K562 (cell line): Measurements from ENCODE around the gene SLC12A4. TPM values are rescaled to one million over a fixed set of nuclear protein-coding genes. Genes with fewer than 3 reads are reported as not detected.

Source experiments
- BHLHE40 ChIP-seq: IDR thresholded peaks from 2 replicates; pipeline ENCODE4 v1.6.1; 2011; ENCODE audit warnings: low read length, improper control_type of control experiment
- BRD4 ChIP-seq: fragments of 200-600 bp; sonication (generic); IDR thresholded peaks from 2 replicates; pipeline ENCODE4 v1.6.1; 2017; ENCODE audit warnings: inconsistent platforms
- CBX8 ChIP-seq: fragments of 200-600 bp; sonication (generic); IDR thresholded peaks from 2 replicates; pipeline ENCODE4 v1.6.1; 2012; ENCODE audit warnings: borderline replicate concordance, mixed run types, low read depth, mild to moderate bottlenecking, moderate library complexity, mixed read lengths, low read length, control low read depth, inconsistent platforms; ENCODE audit not compliant: poor library complexity, severe bottlenecking; ENCODE audit errors: extremely low read depth
- E2F3 ChIP-seq: fragments of 250-450 bp; sonication (Bioruptor Pico); IDR thresholded peaks from 2 replicates; pipeline ENCODE4 v1.4.0; 2020; ENCODE audit warnings: mild to moderate bottlenecking
- HOXB6 ChIP-seq: fragments of 250-450 bp; sonication (Bioruptor Pico); IDR thresholded peaks from 2 replicates; pipeline ENCODE4 v1.5.1; 2022; ENCODE audit warnings: mild to moderate bottlenecking, borderline replicate concordance
- IRF1 ChIP-seq: sonication (generic); formaldehyde crosslinking; IDR thresholded peaks from 2 replicates; pipeline ENCODE4 v1.8.0; 2022; ENCODE audit warnings: missing genetic modification reagents, mild to moderate bottlenecking, borderline replicate concordance
- KAT8 ChIP-seq: fragments of 450-650 bp; IDR thresholded peaks from 2 replicates; pipeline ENCODE4 v1.6.1; 2016; ENCODE audit warnings: low read depth, mild to moderate bottlenecking
- MYC ChIP-seq, 2 experiments: fragments of 250-450 bp in 1 of 2; sonication (Bioruptor Pico) in 1 of 2; IDR thresholded peaks; 2 replicates each; pipeline versions ENCODE4 v1.5.1 to v1.6.1; 2012 to 2021; ENCODE audit warnings: low read depth in 2 of 2, borderline replicate concordance in 1 of 2, improper control_type of control experiment in 1 of 2, low read length in 1 of 2, mild to moderate bottlenecking in 1 of 2, moderate library complexity in 1 of 2
- PPARD ChIP-seq: fragments of 250-450 bp; sonication (Bioruptor Pico); IDR thresholded peaks from 2 replicates; pipeline ENCODE4 v1.8.0; 2022; ENCODE audit warnings: inconsistent platforms, mild to moderate bottlenecking, moderate library complexity
- RBM14 ChIP-seq: fragments of 200-400 bp; formaldehyde crosslinking; IDR thresholded peaks from 2 replicates; pipeline ENCODE4 v1.6.1; 2018; ENCODE audit warnings: low read depth, mild to moderate bottlenecking, low read length, moderate library complexity, borderline replicate concordance; ENCODE audit not compliant: insufficient read depth
- SMARCB1 ChIP-seq: IDR thresholded peaks from 2 replicates; pipeline ENCODE4 v1.6.1; 2011; ENCODE audit warnings: improper control_type of control experiment, low read depth; ENCODE audit not compliant: insufficient read length
- TAF1 ChIP-seq: IDR thresholded peaks from 2 replicates; pipeline ENCODE4 v1.6.1; 2011; ENCODE audit warnings: mild to moderate bottlenecking, low read length, moderate library complexity; ENCODE audit not compliant: insufficient read depth, control insufficient read depth, severe bottlenecking; ENCODE audit errors: extremely low read depth
- ZNF121 ChIP-seq: sonication (generic); formaldehyde crosslinking; conservative IDR thresholded peaks from 2 replicates; pipeline ENCODE4 v1.8.0; 2022; ENCODE audit warnings: missing genetic modification reagents
- ZNF174 ChIP-seq: fragments of 250-450 bp; sonication (Bioruptor Pico); IDR thresholded peaks from 2 replicates; pipeline ENCODE4 v1.4.0; 2020; ENCODE audit warnings: mild to moderate bottlenecking
- ZNF407 ChIP-seq: fragments of 450-650 bp; IDR thresholded peaks from 2 replicates; pipeline ENCODE4 v1.6.1; 2016; ENCODE audit warnings: low read depth
- ZNF57 ChIP-seq: fragments of 450-650 bp; formaldehyde crosslinking; IDR thresholded peaks from 2 replicates; pipeline ENCODE4 v1.4.0; 2020; ENCODE audit warnings: mild to moderate bottlenecking, moderate library complexity
- polyA plus RNA-seq, 8 experiments: library from polyadenylated mRNA; depleted of rRNA in 4 of 8; stranded (reverse) in 5 of 8; unstranded in 3 of 8; fragments of >200 nt; fragmentation: Nextera tagmentation in 2 of 8; fragmentation: Illumina TruSeq in 1 of 8; extraction: Ambion mirVana in 2 of 8; extraction: Trizol in 1 of 8; gene quantifications; 2 replicates each; pipeline versions ENCODE4 v1.2.1 to v1.2.3, GENCODE V29; 2011 to 2014; ENCODE audit warnings: inconsistent platforms in 1 of 8, missing spikeins in 1 of 8
- total RNA-seq, 7 experiments: library from RNA; depleted of rRNA in 6 of 7; stranded (reverse); fragments of >200 nt in 6 of 7; fragmentation: Illumina TruSeq in 2 of 7; extraction: Trizol in 2 of 7; gene quantifications; 2 replicates each; pipeline versions ENCODE4 v1.2.1 to v1.2.3, GENCODE V29; 2011 to 2021; ENCODE audit warnings: low replicate concordance in 1 of 7

SLC12A4 gene
- total and polyA plus RNA-seq, 9 of the 15 experiments (the other 6 are each of a cell fraction or from before 2014, with no cell fraction given), result 0.75 to 43.5 (median 15.0) TPM

- TF ChIP-seq PPARD (CRISPR knock-in tag) (no peak), BRD4 (peak; percentile 28; the same call in 1 of the 2 replicates), SMARCB1 (no peak), IRF1 (CRISPR knock-in tag) (no peak), BHLHE40 (no peak), MYC (IDR thresholded peaks at IDR 0.05; ENCODE audit: low read depth, low read length) (peak; percentile 88), MYC (CRISPR knock-in tag; IDR thresholded peaks at IDR 0.05; ENCODE audit: borderline replicate concordance, low read depth) (peak; percentile 76; the same call in 1 of the 2 replicates), TAF1 (peak; percentile 59), RBM14 (no peak), KAT8 (no peak), ZNF57 (CRISPR knock-in tag) (no peak), ZNF407 (peak; percentile 39; the same call in 1 of the 2 replicates), HOXB6 (CRISPR knock-in tag) (no peak), ZNF174 (0 out of 2 replicates have a peak, but pooled peaks have one; percentile 51), ZNF121 (no peak), CBX8 (no peak), E2F3 (CRISPR knock-in tag) (0 out of 2 replicates have a peak, but pooled peaks have one; percentile 54)
Observed at GRCh38 chr16:67993207-67994039, 25.0 kb upstream of the SLC12A4 start (continued).
